Tibial nerve (tissue), 4 donors: Measurements from ENCODE around the gene RPS19. TPM values are rescaled to one million over a fixed set of nuclear protein-coding genes. Genes with fewer than 3 reads are reported as not detected.

Source experiments
- DNase-seq, 2 donors: peaks; one replicate each; pipeline ENCODE4 v3.0.0-alpha.2; 2019; ENCODE audit warnings: low spot score in 2 of 2
- H3K27ac ChIP-seq, 4 donors: fragments of 200-600 bp; sonication (generic) in 3 of 4; one replicate each; pipeline ENCODE4 v1.5.1; 2017 to 2019; ENCODE audit warnings: mild to moderate bottlenecking in 1 of 4
- H3K27me3 ChIP-seq, 2 donors: fragments of 200-600 bp; sonication (generic) in 1 of 2; one replicate each; pipeline versions ENCODE4 v1.5.1 to v1.6.0; 2017 to 2019
- H3K36me3 ChIP-seq, 3 donors: fragments of 200-600 bp; sonication (generic); one replicate each; pipeline ENCODE4 v1.5.1; 2018 to 2019
- H3K4me1 ChIP-seq, 4 donors: fragments of 200-600 bp; sonication (generic) in 3 of 4; one replicate each; pipeline ENCODE4 v1.5.1; 2017 to 2019
- H3K4me3 ChIP-seq, 4 donors: fragments of 200-600 bp; sonication (generic) in 3 of 4; one replicate each; pipeline ENCODE4 v1.5.1; 2017 to 2019; ENCODE audit warnings: mild to moderate bottlenecking in 1 of 4, moderate library complexity in 1 of 4
- H3K9me3 ChIP-seq, 4 donors: fragments of 200-600 bp; sonication (generic) in 3 of 4; one replicate each; pipeline ENCODE4 v1.5.1; 2017 to 2019
- CTCF ChIP-seq, 5 experiments: fragments of 200-600 bp in 3 of 5; fragments of 450-650 bp in 2 of 5; sonication (generic) in 3 of 5; IDR thresholded peaks; one replicate each; pipeline ENCODE4 v1.5.1; 2016 to 2019; ENCODE audit warnings: antibody characterized with exemption in 5 of 5, mild to moderate bottlenecking in 3 of 5, moderate library complexity in 2 of 5
- EP300 ChIP-seq, 2 donors: sonication (generic); formaldehyde crosslinking; IDR thresholded peaks; one replicate each; pipeline ENCODE4 v1.6.1; 2017; ENCODE audit warnings: antibody characterized with exemption in 2 of 2, mild to moderate bottlenecking in 1 of 2
- POLR2A ChIP-seq, 2 donors: fragments of 450-650 bp; IDR thresholded peaks; one replicate each; pipeline ENCODE4 v1.6.1; 2017; ENCODE audit warnings: antibody characterized with exemption in 2 of 2, mild to moderate bottlenecking in 2 of 2, moderate library complexity in 2 of 2
- WGBS, 2 donors: methylation state at CpG; one replicate each; pipeline ENCODE4 v1.1.5; 2018; 5-methylcytosine and 5-hydroxymethylcytosine counted together
- total RNA-seq, 4 donors: library from RNA; depleted of rRNA; stranded (reverse); fragments of >200 nt; gene quantifications; one replicate each; pipeline ENCODE4 v1.1.0, GENCODE V29; 2016

RPS19 gene
- total RNA-seq, 4 donors from 2014 or later, result 835 to 1,204 (median 1,038) TPM

GRCh38 chr19:41843371-41843770 is 16.7 kb upstream of the RPS19 start:
- H3K36me3 ChIP-seq, result no peaks in the 10 kb centered on the region
- no peak overlapping the region for H3K27ac ChIP-seq
- TF ChIP-seq CTCF (IDR thresholded peaks at IDR 0.05) (no peak), POLR2A (IDR thresholded peaks at IDR 0.05) (no peak), EP300 (IDR thresholded peaks at IDR 0.05) (no peak)
- peaks cover 0 to 11% of the 10 kb centered on the region in 2 donors for H3K27me3 ChIP-seq
- no peaks in the 10 kb centered on the region for H3K4me1 ChIP-seq
- no peak for DNase-seq
- H3K9me3 ChIP-seq, result no peaks in the 10 kb centered on the region
- 68 to 69% methylated on average over 7 of the region's 7 CpGs for WGBS, 2 donors
- no peak overlapping the region for H3K4me3 ChIP-seq

- Histone ChIP-seq H3K27me3 (peaks cover 0 to 5% of the 10 kb centered on the region in 2 donors), H3K4me1 (no peaks in the 10 kb centered on the region), H3K9me3 (no peaks in the 10 kb centered on the region), H3K4me3 (no peak within 1 kb of the TSS), H3K27ac (no peak within 1 kb of the TSS), H3K36me3 (no peaks in the 10 kb centered on the region)
- DNase-seq, result no peak
- 79 to 81% methylated on average over 28 to 30 of the region's 30 CpGs for WGBS, 2 donors
- TF ChIP-seq EP300 (IDR thresholded peaks at IDR 0.05) (no peak), POLR2A (IDR thresholded peaks at IDR 0.05) (no peak), CTCF (IDR thresholded peaks at IDR 0.05) (no peak)
These were observed 15.5 kb upstream of the RPS19 start, which contains the start of gene LYPD4 for GRCh38 chr19:41844601-41845000. LYPD4 (minus strand) TSS chr19:41844683; CDS start chr19:41839285, 5,398 bp downstream.

- H3K4me1 ChIP-seq, result no peaks in the 10 kb centered on the region
- 92 to 97% methylated on average over 3 of the region's 3 CpGs for WGBS, 2 donors
- DNase-seq, result no peak
- peaks cover 0 to 8% of the 10 kb centered on the region in 2 donors for H3K27me3 ChIP-seq
- H3K27ac ChIP-seq, result no peak within 1 kb of the TSS
- no peaks in the 10 kb centered on the region for H3K36me3 ChIP-seq
- no peak within 1 kb of the TSS for H3K4me3 ChIP-seq
- H3K9me3 ChIP-seq, result no peaks in the 10 kb centered on the region
- TF ChIP-seq POLR2A (IDR thresholded peaks at IDR 0.05) (no peak), CTCF (IDR thresholded peaks at IDR 0.05) (no peak), EP300 (IDR thresholded peaks at IDR 0.05) (no peak)
These were observed 15.2 kb upstream of the RPS19 start, which contains the start of gene DMRTC2 for GRCh38 chr19:41845001-41845050. DMRTC2 (plus strand) TSS chr19:41845042; CDS start chr19:41847429, 2,387 bp downstream.

GRCh38 chr19:41845051-41845590 is 14.9 kb upstream of the RPS19 start:
- H3K27ac ChIP-seq, result no peak overlapping the region
- DNase-seq, result no peak
- TF ChIP-seq CTCF (IDR thresholded peaks at IDR 0.05), result no peak
- no peak for TF ChIP-seq EP300 (IDR thresholded peaks at IDR 0.05)
- TF ChIP-seq POLR2A (IDR thresholded peaks at IDR 0.05), result no peak
- no peaks in the 10 kb centered on the region for H3K4me1 ChIP-seq
- no peaks in the 10 kb centered on the region for H3K36me3 ChIP-seq
- H3K9me3 ChIP-seq, result no peaks in the 10 kb centered on the region
- no peak overlapping the region for H3K4me3 ChIP-seq
- WGBS, 2 donors, result 89% methylated on average over 23 of the region's 23 CpGs
- H3K27me3 ChIP-seq, result peaks cover 0 to 11% of the 10 kb centered on the region in 2 donors

GRCh38 chr19:41847351-41848105 is 12.5 kb upstream of the RPS19 start:
- Histone ChIP-seq H3K36me3 (no peaks in the 10 kb centered on the region), H3K4me3 (no peak overlapping the region), H3K27ac (no peak overlapping the region), H3K9me3 (no peaks in the 10 kb centered on the region), H3K4me1 (no peaks in the 10 kb centered on the region), H3K27me3 (peaks cover 0 to 23% of the 10 kb centered on the region in 2 donors)
- TF ChIP-seq CTCF (IDR thresholded peaks at IDR 0.05) (no peak), POLR2A (IDR thresholded peaks at IDR 0.05) (no peak), EP300 (IDR thresholded peaks at IDR 0.05) (no peak)
- 84 to 90% methylated on average over 15 to 19 of the region's 19 CpGs for WGBS, 2 donors
- no peak for DNase-seq
